ENCODE measurements around the gene CTSH.
A peak's percentile ranks its signal among the peaks of the same experiment; 100 is the strongest.

CTSH gene

DNA sequence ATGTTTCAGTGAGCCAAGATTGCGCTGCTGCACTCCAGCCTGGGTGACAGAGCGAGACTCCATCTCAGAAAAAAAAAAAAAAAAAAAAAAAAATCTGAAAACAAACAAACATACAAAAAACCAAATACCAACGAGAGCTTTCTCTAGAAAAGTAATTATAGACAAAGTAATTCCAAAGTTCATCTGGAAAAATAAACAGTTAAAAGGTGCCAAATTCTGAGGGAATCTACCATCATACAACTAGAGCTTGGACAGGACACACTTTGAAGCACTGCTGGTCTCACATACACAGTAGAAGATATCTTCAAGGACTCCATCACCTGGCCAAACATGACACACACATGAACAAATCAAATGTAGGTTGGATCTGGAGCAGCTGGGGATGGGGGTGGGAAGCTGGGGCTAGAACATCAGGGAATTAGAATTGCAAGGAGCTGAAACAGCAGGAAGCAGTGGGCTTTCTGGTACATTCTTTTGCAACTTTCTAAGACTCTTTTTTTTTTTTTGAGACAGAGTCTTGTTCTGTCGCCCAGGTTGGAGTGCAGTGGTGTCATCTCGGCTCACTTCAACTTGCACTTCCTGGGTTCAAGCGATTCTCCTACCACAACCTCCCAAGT is 41.1 kb upstream of the CTSH start:
- no peak overlapping the region for H3K4me3 ChIP-seq (ENCODE audit: low read length)
- no peaks in the 10 kb centered on the region; the same call in 1 of the 2 replicates for H3K27me3 ChIP-seq (ENCODE audit: insufficient read depth, low read length)
- H3K36me3 ChIP-seq (ENCODE audit: insufficient read depth, low read depth, low read length) = no peaks in the 10 kb centered on the region
- H3K4me1 ChIP-seq (ENCODE audit: insufficient read depth, low read length) = no peaks in the 10 kb centered on the region
- no peak overlapping the region for H3K9ac ChIP-seq (ENCODE audit: low read depth, low read length)
- H3K27ac ChIP-seq (ENCODE audit: low read length) = no peak overlapping the region
- H3K9me3 ChIP-seq (ENCODE audit: insufficient read depth, low read depth, low read length) = no peaks in the 10 kb centered on the region

DNA sequence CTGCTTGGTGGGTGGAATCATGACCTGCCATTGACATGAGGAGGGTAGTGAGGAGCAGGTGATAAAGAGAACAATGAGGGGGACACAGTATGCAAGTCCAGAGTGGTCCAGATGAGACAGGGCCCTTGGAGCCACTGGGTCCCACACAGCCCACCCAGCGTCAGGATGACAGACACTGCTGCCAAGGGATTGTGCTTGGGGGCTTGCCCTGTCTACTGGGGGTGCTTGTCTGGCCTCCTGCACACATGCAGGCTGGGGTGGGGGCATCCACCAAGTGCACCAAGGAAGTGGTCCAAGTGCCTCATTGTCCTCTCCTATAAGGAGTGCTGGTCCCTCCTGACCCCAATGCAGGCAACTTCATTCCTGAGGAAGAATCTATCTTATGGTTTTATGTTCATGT is 39.2 kb upstream of the CTSH start:
- Histone ChIP-seq H3K4me3 (ENCODE audit: low read length) (no peak overlapping the region), H3K27me3 (ENCODE audit: insufficient read depth, low read length) (peaks cover 5% of the 10 kb centered on the region), H3K9ac (ENCODE audit: low read depth, low read length) (no peak overlapping the region), H3K9me3 (ENCODE audit: insufficient read depth, low read depth, low read length) (no peaks in the 10 kb centered on the region), H3K36me3 (ENCODE audit: insufficient read depth, low read depth, low read length) (no peaks in the 10 kb centered on the region), H3K27ac (ENCODE audit: low read length) (no peak overlapping the region), H3K4me1 (ENCODE audit: insufficient read depth, low read length) (no peaks in the 10 kb centered on the region)

DNA sequence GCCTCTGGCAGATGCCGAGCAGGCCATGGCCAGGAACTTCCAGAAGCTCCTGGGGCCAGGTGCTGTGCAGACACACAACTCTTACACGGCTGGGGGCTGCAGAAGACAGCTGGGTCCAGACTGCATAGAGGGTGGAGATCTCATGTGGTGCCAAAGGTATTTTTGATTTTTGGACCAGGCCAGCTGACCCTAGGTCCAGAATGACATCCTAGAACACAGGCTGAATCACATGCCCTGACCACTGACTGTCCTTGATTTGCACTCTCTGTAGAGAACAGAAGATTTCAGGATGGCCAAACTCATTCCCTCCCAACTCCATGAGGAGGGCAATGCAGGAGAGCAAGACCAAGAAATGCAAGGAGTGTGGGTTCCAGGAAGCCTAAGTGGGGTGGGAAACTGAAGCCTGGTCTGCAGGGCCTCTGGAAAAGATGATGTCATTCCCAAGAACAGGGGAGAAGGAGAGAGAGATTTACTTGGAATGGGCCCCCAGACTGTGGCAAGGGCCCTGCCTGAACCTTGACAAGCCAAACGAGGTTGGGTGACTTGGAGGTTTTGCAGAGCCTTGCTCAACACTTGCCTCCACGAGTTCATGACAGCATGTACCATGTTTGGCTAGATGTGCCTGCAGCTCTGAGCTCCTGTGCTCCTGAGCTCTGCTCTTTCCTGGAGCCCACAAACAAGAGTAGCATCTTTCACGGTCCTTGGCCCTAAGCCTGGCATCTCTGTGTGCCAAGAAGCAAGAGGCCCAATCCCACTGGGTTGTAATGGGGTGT is 38.5 kb upstream of the CTSH start:
- Histone ChIP-seq H3K36me3 (ENCODE audit: insufficient read depth, low read depth, low read length) (no peaks in the 10 kb centered on the region), H3K9ac (ENCODE audit: low read depth, low read length) (no peak overlapping the region), H3K27ac (ENCODE audit: low read length) (no peak overlapping the region), H3K27me3 (ENCODE audit: insufficient read depth, low read length) (peaks cover 12% of the 10 kb centered on the region), H3K4me1 (ENCODE audit: insufficient read depth, low read length) (no peaks in the 10 kb centered on the region), H3K4me3 (ENCODE audit: low read length) (no peak overlapping the region), H3K9me3 (ENCODE audit: insufficient read depth, low read depth, low read length) (no peaks in the 10 kb centered on the region)

DNA sequence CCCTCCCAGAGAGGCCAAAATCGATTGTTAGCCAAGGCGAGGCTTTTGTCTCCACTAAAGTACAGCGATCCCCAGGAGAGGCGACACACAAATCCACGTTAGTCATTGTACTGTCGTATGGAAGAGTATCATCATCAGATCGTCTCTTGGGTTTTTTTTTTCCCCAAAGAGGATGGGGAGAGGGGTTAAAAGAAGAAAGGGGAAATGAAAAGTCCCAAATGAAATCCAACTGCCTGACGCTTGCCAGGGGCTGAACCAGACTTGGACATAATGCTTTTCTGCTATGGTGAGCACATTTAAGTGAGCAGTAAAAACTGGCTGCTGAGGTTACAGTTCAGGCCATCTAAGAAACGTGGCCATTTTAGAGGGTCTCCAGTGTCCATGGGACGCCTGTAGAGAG is 37.9 kb upstream of the CTSH start:
- Histone ChIP-seq H3K27ac (ENCODE audit: low read length) (no peak overlapping the region), H3K4me1 (ENCODE audit: insufficient read depth, low read length) (no peaks in the 10 kb centered on the region), H3K9me3 (ENCODE audit: insufficient read depth, low read depth, low read length) (no peaks in the 10 kb centered on the region), H3K36me3 (ENCODE audit: insufficient read depth, low read depth, low read length) (no peaks in the 10 kb centered on the region), H3K9ac (ENCODE audit: low read depth, low read length) (no peak overlapping the region), H3K4me3 (ENCODE audit: low read length) (no peak overlapping the region), H3K27me3 (ENCODE audit: insufficient read depth, low read length) (peaks cover 12% of the 10 kb centered on the region)

- H3K36me3 ChIP-seq (ENCODE audit: insufficient read depth, low read depth, low read length) = no peaks in the 10 kb centered on the region
- no peak overlapping the region for H3K4me3 ChIP-seq (ENCODE audit: low read length)
- H3K4me1 ChIP-seq (ENCODE audit: insufficient read depth, low read length) = no peaks in the 10 kb centered on the region
- no peak overlapping the region for H3K9ac ChIP-seq (ENCODE audit: low read depth, low read length)
- H3K27me3 ChIP-seq (ENCODE audit: insufficient read depth, low read length) = peaks cover 12% of the 10 kb centered on the region
- H3K27ac ChIP-seq (ENCODE audit: low read length) = no peak overlapping the region
- no peaks in the 10 kb centered on the region for H3K9me3 ChIP-seq (ENCODE audit: insufficient read depth, low read depth, low read length)
Observed at GRCh38 chr15:78981532-78982313, 36.9 kb upstream of the CTSH start.

DNA sequence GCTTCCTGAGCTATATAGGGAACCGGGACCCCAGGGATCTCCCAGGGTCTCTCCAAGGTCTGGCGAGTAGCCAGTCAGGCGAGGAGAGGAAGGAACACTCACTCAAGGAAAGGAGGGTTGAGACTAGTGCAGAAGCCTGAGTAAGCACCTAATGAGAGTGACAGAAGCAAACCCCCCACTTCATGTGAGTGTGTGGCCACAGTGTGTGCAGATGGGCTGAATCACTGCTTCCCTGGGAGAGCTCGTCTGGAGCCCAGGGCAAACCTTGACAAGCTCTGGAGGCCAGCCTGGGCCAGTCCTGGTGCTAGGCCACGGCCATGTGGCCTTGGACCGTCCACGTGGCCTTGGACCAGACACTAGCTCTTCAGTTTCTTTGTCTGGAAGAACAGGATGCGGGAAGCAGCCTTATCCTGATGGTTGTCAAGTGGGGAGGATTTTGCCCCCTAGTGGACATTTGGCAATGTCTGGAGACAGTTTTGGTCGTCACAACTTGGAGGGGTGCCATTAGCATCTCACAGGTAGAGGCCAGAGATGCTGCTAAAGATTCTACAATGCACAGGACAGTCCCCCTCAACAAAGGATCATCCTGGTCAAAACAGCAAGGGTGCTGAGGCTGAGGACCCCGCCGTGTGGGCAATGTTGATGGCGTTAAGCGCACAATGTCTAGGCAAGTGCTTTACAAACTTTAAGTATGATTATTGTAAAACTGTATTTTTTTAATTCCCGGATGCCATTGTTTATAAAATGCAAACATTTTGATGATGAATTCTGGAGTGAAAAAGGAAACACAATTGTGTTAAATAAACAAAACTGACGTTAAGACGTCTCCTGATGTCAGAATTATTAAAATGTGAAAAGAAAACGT is 34.8 kb upstream of the CTSH start:
- Histone ChIP-seq H3K4me1 (ENCODE audit: insufficient read depth, low read length) (no peaks in the 10 kb centered on the region), H3K4me3 (ENCODE audit: low read length) (no peak overlapping the region), H3K27me3 (ENCODE audit: insufficient read depth, low read length) (peaks cover 12% of the 10 kb centered on the region), H3K9me3 (ENCODE audit: insufficient read depth, low read depth, low read length) (no peaks in the 10 kb centered on the region), H3K36me3 (ENCODE audit: insufficient read depth, low read depth, low read length) (no peaks in the 10 kb centered on the region), H3K27ac (ENCODE audit: low read length) (no peak overlapping the region), H3K9ac (ENCODE audit: low read depth, low read length) (peak overlapping the region; percentile 52; the same call in 1 of the 2 replicates)

DNA sequence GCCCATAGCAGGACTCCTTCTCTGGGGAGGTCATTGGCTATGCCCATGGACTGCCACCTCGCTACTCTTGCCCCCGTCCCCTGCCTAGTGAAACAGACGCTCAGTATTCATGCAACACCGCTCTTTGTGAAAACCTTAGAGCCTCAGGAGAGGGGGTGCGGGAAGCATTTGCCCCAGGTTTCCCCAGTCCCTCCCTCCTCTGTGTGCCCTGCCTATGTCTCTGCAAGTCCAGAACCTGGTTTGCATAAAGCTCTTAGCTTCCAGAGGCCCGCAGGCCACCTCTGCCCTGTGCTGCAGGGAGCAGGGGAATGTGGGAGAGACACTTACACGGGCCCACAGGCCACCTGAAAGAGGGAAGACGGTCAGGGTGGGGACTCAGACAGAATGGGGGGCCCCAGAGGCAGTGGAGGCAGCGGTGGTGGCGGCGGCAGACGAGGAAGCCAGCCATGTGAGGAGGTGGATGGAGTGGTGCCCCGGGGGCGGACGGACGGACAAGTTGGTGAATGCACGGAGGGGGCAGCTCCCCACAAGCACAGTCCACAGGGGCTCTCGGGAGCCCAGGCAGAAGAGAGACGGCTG is 33.8 kb upstream of the CTSH start:
- Histone ChIP-seq H3K36me3 (ENCODE audit: insufficient read depth, low read depth, low read length) (no peaks in the 10 kb centered on the region), H3K9me3 (ENCODE audit: insufficient read depth, low read depth, low read length) (no peaks in the 10 kb centered on the region), H3K9ac (ENCODE audit: low read depth, low read length) (no peak overlapping the region), H3K27ac (ENCODE audit: low read length) (no peak overlapping the region), H3K27me3 (ENCODE audit: insufficient read depth, low read length) (peaks cover 12% of the 10 kb centered on the region), H3K4me3 (ENCODE audit: low read length) (no peak overlapping the region), H3K4me1 (ENCODE audit: insufficient read depth, low read length) (no peaks in the 10 kb centered on the region)

- Histone ChIP-seq H3K4me3 (ENCODE audit: low read length) (no peak overlapping the region), H3K27ac (ENCODE audit: low read length) (no peak overlapping the region)
Observed at GRCh38 chr15:78977591-78978347, 32.9 kb upstream of the CTSH start.

DNA sequence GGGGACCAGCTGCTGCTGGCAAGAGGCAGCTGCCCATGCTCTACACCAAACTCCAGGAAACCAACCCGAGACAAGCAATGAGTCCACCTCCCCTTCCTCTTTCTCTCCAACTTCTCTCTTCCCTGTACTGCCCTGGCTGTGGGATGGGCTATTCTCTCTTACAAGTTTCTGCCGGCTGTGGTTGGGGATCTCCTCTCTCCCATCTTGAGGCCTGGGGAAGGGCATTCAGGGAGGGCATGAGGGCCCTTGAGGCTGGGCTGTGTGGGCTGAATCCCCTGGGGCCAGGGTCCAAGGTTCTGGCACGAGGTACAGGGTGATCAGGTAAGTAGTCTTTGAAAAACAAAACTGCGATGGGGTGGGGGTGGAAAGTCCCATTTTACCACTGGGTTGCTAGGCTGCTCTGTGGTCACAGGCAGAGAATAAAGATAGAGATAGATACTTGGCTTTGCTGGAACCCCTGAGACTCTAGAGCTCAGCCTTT is 32.3 kb upstream of the CTSH start:
- Histone ChIP-seq H3K27ac (ENCODE audit: low read length) (no peak overlapping the region), H3K4me3 (ENCODE audit: low read length) (no peak overlapping the region)

More at GRCh38 chr15:78977591-78978347, 32.9 kb upstream of the CTSH start:
- Histone ChIP-seq H3K4me1 (ENCODE audit: insufficient read depth, low read length) (no peaks in the 10 kb centered on the region), H3K9me3 (ENCODE audit: insufficient read depth, low read depth, low read length) (no peaks in the 10 kb centered on the region), H3K27me3 (ENCODE audit: insufficient read depth, low read length) (peaks cover 12% of the 10 kb centered on the region), H3K36me3 (ENCODE audit: insufficient read depth, low read depth, low read length) (no peaks in the 10 kb centered on the region), H3K9ac (ENCODE audit: low read depth, low read length) (no peak overlapping the region)

DNA sequence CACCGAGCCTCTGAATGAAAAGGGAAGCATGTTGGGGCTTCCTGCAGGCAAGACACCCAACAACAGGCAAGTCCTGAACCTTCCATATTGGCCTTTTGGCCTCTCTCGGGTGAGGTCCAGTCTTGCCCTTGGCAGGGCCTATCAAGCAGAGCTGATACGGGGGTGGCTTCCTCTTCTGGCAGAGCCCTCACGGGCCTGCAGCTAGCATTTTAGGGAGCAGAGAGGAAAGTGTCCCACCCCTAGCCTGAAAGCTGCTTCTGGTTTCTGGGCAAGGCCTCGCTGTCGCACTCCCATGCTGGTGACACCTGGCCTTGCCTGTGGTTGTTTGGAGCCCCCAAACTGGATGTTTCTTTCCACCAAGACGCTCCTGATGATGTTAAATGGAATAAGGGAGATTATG is 31.8 kb upstream of the CTSH start:
- no peak overlapping the region for H3K9ac ChIP-seq (ENCODE audit: low read depth, low read length)
- no peaks in the 10 kb centered on the region for H3K36me3 ChIP-seq (ENCODE audit: insufficient read depth, low read depth, low read length)
- no peaks in the 10 kb centered on the region for H3K4me1 ChIP-seq (ENCODE audit: insufficient read depth, low read length)
- H3K27ac ChIP-seq (ENCODE audit: low read length) = no peak overlapping the region
- no peak overlapping the region for H3K4me3 ChIP-seq (ENCODE audit: low read length)
- peaks cover 12% of the 10 kb centered on the region for H3K27me3 ChIP-seq (ENCODE audit: insufficient read depth, low read length)
- no peaks in the 10 kb centered on the region for H3K9me3 ChIP-seq (ENCODE audit: insufficient read depth, low read depth, low read length)

More for the DNA sequence above, 32.3 kb upstream of the CTSH start:
- H3K36me3 ChIP-seq (ENCODE audit: insufficient read depth, low read depth, low read length) = no peaks in the 10 kb centered on the region
- no peaks in the 10 kb centered on the region for H3K9me3 ChIP-seq (ENCODE audit: insufficient read depth, low read depth, low read length)
- H3K4me1 ChIP-seq (ENCODE audit: insufficient read depth, low read length) = no peaks in the 10 kb centered on the region
- peaks cover 12% of the 10 kb centered on the region for H3K27me3 ChIP-seq (ENCODE audit: insufficient read depth, low read length)
- no peak overlapping the region for H3K9ac ChIP-seq (ENCODE audit: low read depth, low read length)

All from iPS-20b (cell line).